GM12874 (cell line): ENCODE measurements around the gene SAMD7.

ENCODE experiments used
- TF ChIP-seq, protein P1 (sequence below): IDR thresholded peaks from 2 replicates; pipeline ENCODE4 v1.5.1; 2011; ENCODE audit warnings: low read depth, mild to moderate bottlenecking, control low read depth, low read length, moderate library complexity; ENCODE audit not compliant: insufficient read depth

SAMD7 gene

DNA sequence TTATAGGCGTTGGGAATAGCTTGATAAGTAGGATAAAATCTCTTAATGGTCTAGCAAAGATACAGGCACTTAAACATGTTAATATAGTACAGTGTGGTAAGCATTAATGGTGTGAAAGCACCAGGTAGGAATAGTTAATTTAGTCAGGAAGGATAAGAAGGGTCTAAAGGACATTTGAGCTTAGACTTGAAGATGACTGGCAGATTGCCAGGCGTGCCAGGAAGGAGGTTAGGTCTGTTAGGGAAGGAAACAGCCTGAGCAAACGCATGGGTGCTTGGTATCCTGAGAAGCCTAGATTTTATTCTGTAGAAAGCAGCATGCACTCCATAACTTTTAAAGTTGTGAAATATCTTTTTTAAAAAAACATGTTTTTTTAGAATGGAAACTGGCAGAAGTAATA, 72.9 kb downstream of the SAMD7 start:
- TF ChIP-seq, protein P1, sequence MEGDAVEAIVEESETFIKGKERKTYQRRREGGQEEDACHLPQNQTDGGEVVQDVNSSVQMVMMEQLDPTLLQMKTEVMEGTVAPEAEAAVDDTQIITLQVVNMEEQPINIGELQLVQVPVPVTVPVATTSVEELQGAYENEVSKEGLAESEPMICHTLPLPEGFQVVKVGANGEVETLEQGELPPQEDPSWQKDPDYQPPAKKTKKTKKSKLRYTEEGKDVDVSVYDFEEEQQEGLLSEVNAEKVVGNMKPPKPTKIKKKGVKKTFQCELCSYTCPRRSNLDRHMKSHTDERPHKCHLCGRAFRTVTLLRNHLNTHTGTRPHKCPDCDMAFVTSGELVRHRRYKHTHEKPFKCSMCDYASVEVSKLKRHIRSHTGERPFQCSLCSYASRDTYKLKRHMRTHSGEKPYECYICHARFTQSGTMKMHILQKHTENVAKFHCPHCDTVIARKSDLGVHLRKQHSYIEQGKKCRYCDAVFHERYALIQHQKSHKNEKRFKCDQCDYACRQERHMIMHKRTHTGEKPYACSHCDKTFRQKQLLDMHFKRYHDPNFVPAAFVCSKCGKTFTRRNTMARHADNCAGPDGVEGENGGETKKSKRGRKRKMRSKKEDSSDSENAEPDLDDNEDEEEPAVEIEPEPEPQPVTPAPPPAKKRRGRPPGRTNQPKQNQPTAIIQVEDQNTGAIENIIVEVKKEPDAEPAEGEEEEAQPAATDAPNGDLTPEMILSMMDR: no peak
